ENCODE data around the gene DOCK2.

Gene DOCK2

GRCh38 chr5:170021506-170021905 is 384.4 kb downstream of the DOCK2 start:
- Mint-ChIP-seq H3K27me3 (no peaks in the 10 kb centered on the region), H3K9me3 (no peaks in the 10 kb centered on the region), H3K4me3 (no peak overlapping the region), H3K4me1 (no peaks in the 10 kb centered on the region), H3K27ac (no peak overlapping the region), H3K36me3 (ENCODE audit: low read depth) (peaks cover 38% of the 10 kb centered on the region)
- DNase-seq, result no peak
- no peak for ATAC-seq

- Mint-ChIP-seq H3K27ac (no peak overlapping the region), H3K27me3 (no peaks in the 10 kb centered on the region), H3K9me3 (no peaks in the 10 kb centered on the region), H3K4me1 (no peaks in the 10 kb centered on the region), H3K4me3 (no peak overlapping the region), H3K36me3 (ENCODE audit: low read depth) (peaks cover 47% of the 10 kb centered on the region)
- ATAC-seq (no peak), DNase-seq (no peak)
These were observed 388.8 kb downstream of the DOCK2 start for GRCh38 chr5:170025853-170026252.

- Mint-ChIP-seq H3K4me3 (no peak overlapping the region), H3K36me3 (ENCODE audit: low read depth) (peaks cover 36% of the 10 kb centered on the region), H3K27ac (no peak overlapping the region), H3K27me3 (no peaks in the 10 kb centered on the region), H3K9me3 (no peaks in the 10 kb centered on the region), H3K4me1 (no peaks in the 10 kb centered on the region)
- DNase-seq, result no peak
- ATAC-seq, result no peak
These were observed 391.0 kb downstream of the DOCK2 start for GRCh38 chr5:170028124-170028523.

DNA sequence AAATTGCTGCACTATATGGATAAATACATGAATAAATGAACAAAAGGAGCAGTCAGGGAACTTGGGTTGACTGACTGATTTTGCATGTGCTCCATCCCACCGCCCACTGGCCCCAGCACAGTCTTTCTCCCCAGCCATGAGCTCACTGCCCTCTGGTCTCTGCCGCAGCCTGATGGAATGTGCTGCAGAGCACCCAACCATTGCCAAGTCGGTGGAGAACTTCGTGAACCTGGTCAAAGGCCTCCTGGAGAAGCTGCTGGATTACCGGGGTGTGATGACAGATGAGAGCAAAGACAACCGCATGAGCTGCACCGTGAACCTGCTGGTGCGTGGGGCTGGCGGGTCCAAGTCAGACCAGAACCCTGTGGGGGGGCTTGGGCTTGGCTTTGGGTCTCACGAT is 397.2 kb downstream of the DOCK2 start:
- H3K9me3 Mint-ChIP-seq, result no peaks in the 10 kb centered on the region
- DNase-seq (no peak), ATAC-seq (no peak)
- H3K4me3 Mint-ChIP-seq, result no peak overlapping the region
- no peak overlapping the region for H3K27ac Mint-ChIP-seq
- no peaks in the 10 kb centered on the region for H3K4me1 Mint-ChIP-seq
- H3K27me3 Mint-ChIP-seq, result no peaks in the 10 kb centered on the region
- peaks cover 31% of the 10 kb centered on the region for H3K36me3 Mint-ChIP-seq (ENCODE audit: low read depth)

DNA sequence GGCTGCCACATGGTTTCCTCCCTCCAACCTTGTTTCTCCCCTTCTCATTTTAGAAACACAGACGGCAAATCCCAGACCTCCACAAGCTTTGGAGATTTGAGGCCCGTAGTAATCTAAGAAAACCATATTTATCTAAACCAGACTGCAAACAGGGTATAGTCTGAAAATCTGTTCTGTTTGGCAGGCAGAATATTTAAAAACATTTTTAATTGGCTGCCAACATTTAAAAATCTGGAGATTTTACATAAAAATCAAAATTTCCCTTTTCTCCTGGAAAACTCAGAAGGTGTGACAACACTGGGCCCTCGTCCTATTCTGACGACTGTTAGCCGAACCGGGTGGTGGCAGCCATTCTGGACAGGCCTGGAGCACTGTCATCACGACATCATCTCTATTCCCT is 401.2 kb downstream of the DOCK2 start:
- no peak overlapping the region for H3K4me3 Mint-ChIP-seq
- H3K27me3 Mint-ChIP-seq, result no peaks in the 10 kb centered on the region
- no peaks in the 10 kb centered on the region for H3K4me1 Mint-ChIP-seq
- no peaks in the 10 kb centered on the region for H3K9me3 Mint-ChIP-seq
- DNase-seq (no peak), ATAC-seq (no peak)
- no peak overlapping the region for H3K27ac Mint-ChIP-seq
- H3K36me3 Mint-ChIP-seq (ENCODE audit: low read depth), result peaks cover 49% of the 10 kb centered on the region

DNA sequence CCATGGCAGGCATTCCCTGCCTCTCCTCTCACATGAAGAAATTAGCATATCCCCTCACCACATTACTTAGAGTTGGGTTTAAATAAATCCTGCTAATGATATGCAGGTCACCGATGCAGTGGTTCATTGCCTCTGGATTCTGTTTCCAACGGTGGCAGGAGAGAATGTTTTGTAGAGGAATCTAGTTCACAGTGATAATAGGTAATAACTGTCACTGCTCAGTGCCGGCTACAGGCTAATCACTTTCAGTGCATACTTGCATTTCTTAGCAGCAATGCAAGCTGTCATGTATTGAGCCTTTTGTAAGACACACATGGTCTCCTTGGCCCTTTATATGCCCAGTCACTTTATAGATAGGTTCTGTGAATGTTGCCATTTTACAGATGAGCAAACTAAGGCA is 402.8 kb downstream of the DOCK2 start:
- ATAC-seq (no peak), DNase-seq (no peak)
- Mint-ChIP-seq H3K4me3 (no peak overlapping the region), H3K27ac (no peak overlapping the region), H3K36me3 (ENCODE audit: low read depth) (peaks cover 46% of the 10 kb centered on the region), H3K4me1 (no peaks in the 10 kb centered on the region), H3K9me3 (no peaks in the 10 kb centered on the region), H3K27me3 (no peaks in the 10 kb centered on the region)

- Mint-ChIP-seq H3K27ac (no peak overlapping the region), H3K27me3 (no peaks in the 10 kb centered on the region), H3K9me3 (no peaks in the 10 kb centered on the region), H3K36me3 (ENCODE audit: low read depth) (peaks cover 43% of the 10 kb centered on the region), H3K4me1 (no peaks in the 10 kb centered on the region), H3K4me3 (no peak overlapping the region)
- no peak for ATAC-seq
- no peak for DNase-seq
These were observed 409.2 kb downstream of the DOCK2 start for GRCh38 chr5:170046241-170046640.

DNA sequence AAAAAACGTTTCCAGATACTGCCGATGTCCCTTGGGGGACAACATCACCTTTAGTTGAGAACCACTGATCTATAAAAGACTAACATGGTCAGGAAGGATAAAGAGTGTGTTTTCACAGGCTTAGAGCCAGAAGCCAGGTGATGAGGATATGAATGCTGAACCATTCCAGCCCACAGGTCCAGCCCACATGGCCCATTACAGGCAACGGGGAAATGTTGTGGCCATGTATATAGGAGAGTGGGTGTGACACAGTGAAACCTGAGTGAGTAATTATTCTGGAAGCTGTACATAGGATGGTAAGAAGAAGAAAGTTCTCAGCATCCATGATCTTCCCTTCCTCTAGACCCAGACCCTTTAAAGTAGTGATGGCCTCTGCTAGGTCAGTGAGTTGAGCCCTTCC is 412.6 kb downstream of the DOCK2 start:
- H3K27me3 Mint-ChIP-seq, result no peaks in the 10 kb centered on the region
- no peak for DNase-seq
- peaks cover 49% of the 10 kb centered on the region for H3K36me3 Mint-ChIP-seq (ENCODE audit: low read depth)
- no peak for ATAC-seq
- H3K4me3 Mint-ChIP-seq, result no peak overlapping the region
- no peaks in the 10 kb centered on the region for H3K4me1 Mint-ChIP-seq
- no peaks in the 10 kb centered on the region for H3K9me3 Mint-ChIP-seq
- H3K27ac Mint-ChIP-seq, result no peak overlapping the region

- peaks cover 73% of the 10 kb centered on the region for H3K36me3 Mint-ChIP-seq (ENCODE audit: low read depth)
These were observed 416.8 kb downstream of the DOCK2 start for GRCh38 chr5:170053896-170054295.

GRCh38 chr5:170055606-170056005 is 418.5 kb downstream of the DOCK2 start:
- H3K36me3 Mint-ChIP-seq (ENCODE audit: low read depth), result peaks cover 75% of the 10 kb centered on the region
- no peak overlapping the region for H3K4me3 Mint-ChIP-seq

More at GRCh38 chr5:170053896-170054295, 416.8 kb downstream of the DOCK2 start:
- H3K27ac Mint-ChIP-seq, result no peak overlapping the region
- no peaks in the 10 kb centered on the region for H3K27me3 Mint-ChIP-seq
- H3K4me3 Mint-ChIP-seq, result no peak overlapping the region
- H3K9me3 Mint-ChIP-seq, result peaks cover 5% of the 10 kb centered on the region
- DNase-seq, result no peak
- H3K4me1 Mint-ChIP-seq, result no peaks in the 10 kb centered on the region
- ATAC-seq, result no peak

GRCh38 chr5:170056561-170057267 is 419.6 kb downstream of the DOCK2 start:
- no peaks in the 10 kb centered on the region for H3K4me1 Mint-ChIP-seq
- ATAC-seq, result no peak
- DNase-seq, result no peak
- peaks cover 5% of the 10 kb centered on the region for H3K9me3 Mint-ChIP-seq
- H3K27ac Mint-ChIP-seq, result no peak overlapping the region
- peaks cover 83% of the 10 kb centered on the region for H3K36me3 Mint-ChIP-seq (ENCODE audit: low read depth)
- no peak overlapping the region for H3K4me3 Mint-ChIP-seq
- H3K27me3 Mint-ChIP-seq, result no peaks in the 10 kb centered on the region

More at GRCh38 chr5:170055606-170056005, 418.5 kb downstream of the DOCK2 start:
- no peaks in the 10 kb centered on the region for H3K27me3 Mint-ChIP-seq
- H3K4me1 Mint-ChIP-seq, result no peaks in the 10 kb centered on the region
- DNase-seq, result no peak
- peaks cover 5% of the 10 kb centered on the region for H3K9me3 Mint-ChIP-seq
- no peak overlapping the region for H3K27ac Mint-ChIP-seq
- ATAC-seq, result no peak

GRCh38 chr5:170057311-170057710 is 420.2 kb downstream of the DOCK2 start:
- H3K9me3 Mint-ChIP-seq, result peaks cover 5% of the 10 kb centered on the region
- no peak overlapping the region for H3K4me3 Mint-ChIP-seq
- ATAC-seq (no peak), DNase-seq (no peak)
- H3K36me3 Mint-ChIP-seq (ENCODE audit: low read depth), result peaks cover 83% of the 10 kb centered on the region
- H3K4me1 Mint-ChIP-seq, result no peaks in the 10 kb centered on the region
- no peaks in the 10 kb centered on the region for H3K27me3 Mint-ChIP-seq
- H3K27ac Mint-ChIP-seq, result no peak overlapping the region

- DNase-seq (no peak), ATAC-seq (no peak)
- Mint-ChIP-seq H3K4me3 (no peak overlapping the region), H3K36me3 (ENCODE audit: low read depth) (peaks cover 76% of the 10 kb centered on the region), H3K27ac (no peak overlapping the region), H3K27me3 (no peaks in the 10 kb centered on the region), H3K4me1 (no peaks in the 10 kb centered on the region), H3K9me3 (peaks cover 5% of the 10 kb centered on the region)
These were observed 422.1 kb downstream of the DOCK2 start for GRCh38 chr5:170059221-170059620.

GRCh38 chr5:170067152-170067551 is 430.1 kb downstream of the DOCK2 start:
- H3K36me3 Mint-ChIP-seq (ENCODE audit: low read depth), result peaks cover 70% of the 10 kb centered on the region
- no peak overlapping the region for H3K27ac Mint-ChIP-seq
- no peak for ATAC-seq

GRCh38 chr5:170067574-170068170 is 430.6 kb downstream of the DOCK2 start:
- Mint-ChIP-seq H3K36me3 (ENCODE audit: low read depth) (peaks cover 70% of the 10 kb centered on the region), H3K4me1 (no peaks in the 10 kb centered on the region), H3K4me3 (no peak overlapping the region), H3K9me3 (no peaks in the 10 kb centered on the region), H3K27me3 (no peaks in the 10 kb centered on the region), H3K27ac (no peak overlapping the region)
- ATAC-seq (no peak), DNase-seq (no peak)

More at GRCh38 chr5:170067152-170067551, 430.1 kb downstream of the DOCK2 start:
- H3K9me3 Mint-ChIP-seq, result no peaks in the 10 kb centered on the region
- no peaks in the 10 kb centered on the region for H3K4me1 Mint-ChIP-seq
- H3K4me3 Mint-ChIP-seq, result no peak overlapping the region
- DNase-seq, result no peak
- H3K27me3 Mint-ChIP-seq, result no peaks in the 10 kb centered on the region

All from activated naive CD8-positive, alpha-beta T cell treated with anti-CD3 and anti-CD28 coated beads, Interleukin-2, amount 50 U/mL, for 24 hours (primary cell).